Sigmoid colon (tissue), 7 donors: ENCODE data around the gene SCUBE1. TPM values are rescaled to one million over a fixed set of nuclear protein-coding genes. Genes with fewer than 3 reads are reported as not detected.

Experiments used
- DNase-seq: peaks from one replicate; pipeline ENCODE4 v3.0.0-alpha.2; 2019
- H3K27ac ChIP-seq, 4 donors: fragments of 200-600 bp; sonication (generic); one replicate each; pipeline ENCODE4 v1.5.1; 2016 to 2019; ENCODE audit warnings: mild to moderate bottlenecking in 1 of 4
- H3K27me3 ChIP-seq, 3 donors: fragments of 200-600 bp; sonication (generic); one replicate each; pipeline ENCODE4 v1.5.1; 2019; ENCODE audit warnings: mild to moderate bottlenecking in 1 of 3
- H3K36me3 ChIP-seq, 4 donors: fragments of 200-600 bp; sonication (generic); one replicate each; pipeline ENCODE4 v1.5.1; 2016 to 2019
- H3K4me1 ChIP-seq, 4 donors: fragments of 200-600 bp; sonication (generic); one replicate each; pipeline ENCODE4 v1.5.1; 2017 to 2019
- H3K4me3 ChIP-seq, 4 donors: fragments of 200-600 bp; sonication (generic); one replicate each; pipeline ENCODE4 v1.5.1; 2017 to 2019; ENCODE audit warnings: mild to moderate bottlenecking in 2 of 4, moderate library complexity in 1 of 4
- H3K9me3 ChIP-seq, 4 donors: fragments of 200-600 bp in 3 of 4; sonication (generic) in 3 of 4; one replicate each; pipeline versions ENCODE4 v1.5.1 to v1.6.1; 2013 to 2019
- EP300 ChIP-seq, 4 donors: sonication (generic); formaldehyde crosslinking; IDR thresholded peaks; one replicate each; pipeline ENCODE4 v1.6.1; 2017; ENCODE audit warnings: antibody characterized with exemption in 4 of 4
- POLR2A ChIP-seq, 2 donors: fragments of 450-650 bp; IDR thresholded peaks; one replicate each; pipeline ENCODE4 v1.6.1; 2016; ENCODE audit warnings: antibody characterized with exemption in 2 of 2, mild to moderate bottlenecking in 2 of 2, moderate library complexity in 2 of 2
- POLR2AphosphoS5 ChIP-seq, 4 donors: sonication (generic); formaldehyde crosslinking; IDR thresholded peaks; one replicate each; pipeline ENCODE4 v1.6.1; 2017; ENCODE audit warnings: antibody characterized with exemption in 4 of 4
- WGBS, 2 donors: extraction: QIAGEN DNeasy Blood & Tissue Kit; methylation state at CpG; one replicate each; pipeline ENCODE4 v1.1.7; 2013; 5-methylcytosine and 5-hydroxymethylcytosine counted together
- intact Hi-C: fragments of 100-400 bp; cut with DNase I; formaldehyde crosslinking; loops from one replicate; pipeline ENCODE4 v1.15.1; 2023
- polyA plus RNA-seq, 3 donors: library from polyadenylated mRNA; stranded (reverse); fragments of 200-250 nt; gene quantifications; one replicate each; pipeline ENCODE4 v1.2.3, GENCODE V29; 2013
- total RNA-seq, 4 donors: library from RNA; depleted of rRNA; stranded (reverse); fragments of >200 nt; gene quantifications; one replicate each; pipeline ENCODE4 v1.1.0, GENCODE V29; 2016
- TF ChIP-seq, protein P1 (sequence below), 4 experiments: fragments of 450-650 bp in 3 of 4; fragments of 200-600 bp in 1 of 4; IDR thresholded peaks; one replicate each; pipeline ENCODE4 v1.5.1; 2016 to 2019; ENCODE audit warnings: antibody characterized with exemption in 4 of 4, mild to moderate bottlenecking in 3 of 4, moderate library complexity in 2 of 4
- donor health status: healthy with polysubstance abuse.
- donor health status: Bipolar disorder and iron deficiency.
- donor health status: healthy.

The SCUBE1 gene
- total and polyA plus RNA-seq, 7 donors: 0.23 to 1.1 (median 0.55) TPM

DNA sequence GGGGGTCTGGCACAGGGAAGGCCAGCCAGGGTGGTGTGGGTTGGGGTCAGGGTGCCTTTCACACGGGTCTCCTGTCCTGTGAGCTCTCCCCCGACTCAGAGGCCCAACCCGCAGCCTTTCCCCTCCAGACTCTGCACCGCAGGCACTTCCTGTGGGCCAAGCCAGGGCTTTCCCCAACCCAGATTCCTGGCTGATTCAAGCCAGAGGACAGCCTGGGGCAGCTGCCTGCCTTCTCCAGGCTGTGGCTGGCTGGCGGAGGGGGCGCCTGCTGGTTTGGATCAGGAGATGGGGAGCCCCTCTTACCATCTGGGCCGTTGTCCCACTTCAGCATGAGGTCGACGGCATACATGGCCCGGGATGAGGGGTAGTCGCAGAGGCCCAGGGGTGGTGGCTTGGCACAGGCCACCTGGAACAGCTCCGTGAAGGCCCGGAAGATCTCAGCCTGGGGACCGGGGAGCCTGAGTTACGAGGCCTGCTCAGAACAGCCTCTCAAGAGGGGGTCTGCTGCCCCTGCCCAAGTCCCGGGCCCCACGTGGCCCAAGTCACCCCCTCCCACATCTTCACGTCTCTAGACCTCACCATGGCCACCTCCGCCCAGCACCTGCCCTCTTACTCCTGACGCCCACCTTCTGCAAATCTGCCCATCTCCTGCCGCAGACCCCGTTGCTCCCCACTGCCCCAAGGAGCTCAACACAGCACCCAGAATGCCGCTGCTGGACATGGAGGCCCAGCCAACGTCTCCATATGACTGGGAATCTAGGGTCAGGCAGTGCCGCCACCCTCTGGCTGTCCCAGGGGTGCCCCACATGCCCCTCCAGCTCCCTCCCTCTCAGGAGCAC lies 174.5 kb downstream of the SCUBE1 start:
- Histone ChIP-seq H3K9me3 (no peaks in the 10 kb centered on the region), H3K27me3 (no peaks in the 10 kb centered on the region), H3K4me3 (no peak overlapping the region), H3K4me1 (peaks cover 0 to 10% (median 7%) of the 10 kb centered on the region in 4 donors), H3K27ac (no peak overlapping the region), H3K36me3 (peaks cover 11 to 67% (median 18%) of the 10 kb centered on the region in 4 donors)
- DNase-seq: no peak
- TF ChIP-seq, protein P1, sequence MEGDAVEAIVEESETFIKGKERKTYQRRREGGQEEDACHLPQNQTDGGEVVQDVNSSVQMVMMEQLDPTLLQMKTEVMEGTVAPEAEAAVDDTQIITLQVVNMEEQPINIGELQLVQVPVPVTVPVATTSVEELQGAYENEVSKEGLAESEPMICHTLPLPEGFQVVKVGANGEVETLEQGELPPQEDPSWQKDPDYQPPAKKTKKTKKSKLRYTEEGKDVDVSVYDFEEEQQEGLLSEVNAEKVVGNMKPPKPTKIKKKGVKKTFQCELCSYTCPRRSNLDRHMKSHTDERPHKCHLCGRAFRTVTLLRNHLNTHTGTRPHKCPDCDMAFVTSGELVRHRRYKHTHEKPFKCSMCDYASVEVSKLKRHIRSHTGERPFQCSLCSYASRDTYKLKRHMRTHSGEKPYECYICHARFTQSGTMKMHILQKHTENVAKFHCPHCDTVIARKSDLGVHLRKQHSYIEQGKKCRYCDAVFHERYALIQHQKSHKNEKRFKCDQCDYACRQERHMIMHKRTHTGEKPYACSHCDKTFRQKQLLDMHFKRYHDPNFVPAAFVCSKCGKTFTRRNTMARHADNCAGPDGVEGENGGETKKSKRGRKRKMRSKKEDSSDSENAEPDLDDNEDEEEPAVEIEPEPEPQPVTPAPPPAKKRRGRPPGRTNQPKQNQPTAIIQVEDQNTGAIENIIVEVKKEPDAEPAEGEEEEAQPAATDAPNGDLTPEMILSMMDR (IDR thresholded peaks at IDR 0.05): no peak
- intact Hi-C loops: no loop called here
- WGBS, 2 donors: 88 to 90% methylated on average over 25 of the region's 25 CpGs

DNA sequence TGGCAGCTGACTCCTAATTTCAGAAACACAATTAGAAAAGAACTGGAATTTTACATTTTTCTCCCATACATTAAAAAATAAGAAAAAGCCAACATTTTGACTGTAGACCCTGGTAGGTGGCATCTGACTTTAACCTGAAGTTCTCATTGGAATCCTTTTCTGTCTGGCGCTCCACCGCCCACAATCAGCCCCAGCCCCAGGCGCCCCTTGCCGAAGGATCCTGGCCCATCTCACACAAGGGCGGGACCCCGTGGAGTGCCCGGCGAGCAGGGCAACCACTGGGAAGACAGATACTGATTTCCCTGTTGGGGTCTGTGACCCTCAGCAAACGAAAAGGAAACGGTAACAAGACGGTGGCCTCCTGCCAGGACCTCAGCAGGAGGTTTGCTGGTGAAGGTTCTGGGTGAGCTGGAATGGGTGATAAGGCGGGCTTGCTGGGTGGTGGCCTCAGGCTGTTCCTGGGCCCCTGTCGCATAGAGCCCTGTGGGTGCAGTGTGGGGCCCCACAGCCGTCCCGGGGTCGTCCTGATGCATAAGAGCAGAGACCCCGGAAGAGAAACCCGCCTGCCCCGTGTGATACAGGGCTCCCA lies 176.1 kb downstream of the SCUBE1 start:
- H3K4me1 ChIP-seq: peaks cover 0 to 14% (median 11%) of the 10 kb centered on the region in 4 donors
- H3K4me3 ChIP-seq: no peak overlapping the region
- TF ChIP-seq, protein P1 (IDR thresholded peaks at IDR 0.05): no peak
- intact Hi-C loops: no loop called here
- no peak for DNase-seq
- H3K36me3 ChIP-seq: peaks cover 8 to 62% (median 10%) of the 10 kb centered on the region in 4 donors
- 92 to 95% methylated on average over 19 of the region's 19 CpGs for WGBS, 2 donors
- H3K9me3 ChIP-seq: no peaks in the 10 kb centered on the region
- no peaks in the 10 kb centered on the region for H3K27me3 ChIP-seq
- H3K27ac ChIP-seq: no peak overlapping the region

DNA sequence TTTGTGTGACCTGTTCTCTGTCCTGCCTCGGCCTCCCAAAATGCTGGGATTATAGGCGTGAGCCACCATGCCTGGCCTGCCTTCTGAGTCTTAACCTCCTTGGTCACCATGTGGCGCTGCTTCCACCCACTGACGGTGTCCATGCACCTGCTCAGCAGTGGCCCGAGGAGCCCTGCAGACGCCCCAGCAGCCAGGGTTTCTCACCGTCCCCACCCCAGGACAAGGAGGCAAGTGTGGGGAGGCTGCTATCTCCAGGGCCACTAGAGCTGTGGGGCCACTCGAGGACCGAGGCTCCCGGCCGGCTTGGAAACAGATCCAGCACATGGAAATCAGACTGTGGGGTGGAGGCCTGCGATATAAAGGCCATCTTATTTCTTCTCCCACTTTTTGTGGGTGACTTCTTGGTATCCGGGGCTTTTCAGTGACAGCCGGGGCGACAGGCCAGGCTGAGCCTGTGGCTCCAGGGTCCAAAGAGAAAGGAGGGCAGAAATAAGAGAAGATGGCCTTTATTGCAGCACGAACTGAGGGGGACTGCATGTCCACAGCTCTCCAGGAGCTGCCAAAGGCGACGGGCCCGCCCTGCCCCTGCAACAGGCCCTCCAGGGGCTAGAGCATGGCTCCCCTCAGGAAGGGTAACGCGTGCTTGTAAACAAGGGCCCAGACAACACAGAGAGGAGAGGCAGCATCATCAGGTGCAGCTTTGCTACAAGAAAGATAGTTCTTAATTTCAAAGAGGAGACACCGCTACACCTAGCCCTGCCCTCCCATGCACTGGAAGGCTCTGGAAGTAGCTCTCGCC lies 176.8 kb downstream of the SCUBE1 start:
- H3K9me3 ChIP-seq: no peaks in the 10 kb centered on the region
- H3K27ac ChIP-seq: no peak overlapping the region
- WGBS, 2 donors: 88 to 90% methylated on average over 23 of the region's 23 CpGs
- no peak overlapping the region for H3K4me3 ChIP-seq
- intact Hi-C loops: no loop called here
- peaks cover 4 to 56% (median 5%) of the 10 kb centered on the region in 4 donors for H3K36me3 ChIP-seq
- peaks cover 0 to 14% (median 11%) of the 10 kb centered on the region in 4 donors for H3K4me1 ChIP-seq
- no peaks in the 10 kb centered on the region for H3K27me3 ChIP-seq
- TF ChIP-seq POLR2A (IDR thresholded peaks at IDR 0.05): no peak
- no peak for TF ChIP-seq EP300 (IDR thresholded peaks at IDR 0.05)
- TF ChIP-seq POLR2AphosphoS5 (IDR thresholded peaks at IDR 0.05): no peak
- TF ChIP-seq, protein P1 (IDR thresholded peaks at IDR 0.05): no peak
- no peak for DNase-seq

DNA sequence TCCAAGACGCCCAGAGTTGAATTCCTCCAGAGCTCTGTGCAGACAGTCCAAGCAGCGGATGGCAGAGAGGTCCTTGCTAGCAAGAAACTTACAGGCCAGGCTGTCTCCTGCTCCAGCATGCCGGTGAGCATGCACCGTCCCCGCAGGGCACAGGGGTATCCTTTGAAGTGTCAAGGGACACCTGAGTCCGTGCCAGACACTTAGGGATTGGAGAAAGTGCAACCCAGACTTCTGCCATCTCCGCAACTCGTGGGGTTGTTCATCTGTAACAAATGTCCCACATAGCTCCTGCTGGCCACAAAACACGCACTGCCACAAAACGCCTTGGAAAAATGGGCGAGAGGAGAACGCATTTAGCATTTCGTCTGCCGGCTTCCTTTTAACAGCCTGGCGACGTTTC lies 178.5 kb downstream of the SCUBE1 start:
- Histone ChIP-seq H3K4me3 (no peak overlapping the region), H3K4me1 (peaks cover 0 to 14% (median 11%) of the 10 kb centered on the region in 4 donors), H3K36me3 (peaks cover 0 to 44% (median 0%) of the 10 kb centered on the region in 4 donors), H3K9me3 (no peaks in the 10 kb centered on the region), H3K27me3 (no peaks in the 10 kb centered on the region), H3K27ac (no peak overlapping the region)
- 50 to 73% methylated on average over 16 of the region's 16 CpGs for WGBS, 2 donors
- intact Hi-C loops: no loop called here
- DNase-seq: no peak
- TF ChIP-seq, protein P1 (IDR thresholded peaks at IDR 0.05): no peak
- TF ChIP-seq EP300 (IDR thresholded peaks at IDR 0.05): no peak
- TF ChIP-seq POLR2A (IDR thresholded peaks at IDR 0.05): no peak
- TF ChIP-seq POLR2AphosphoS5 (IDR thresholded peaks at IDR 0.05): no peak
